Middle frontal gyrus (tissue), 1 donor: ENCODE data around the gene FAM156A.
A peak's percentile ranks its signal among the peaks of the same experiment; 100 is the strongest.
"Not testable (repeated sequence)": the region's sequence is repeated elsewhere in the genome, so short reads cannot be mapped to it uniquely, and the experiment has no call there.

Source experiments
- DNase-seq: peaks from one replicate; pipeline ENCODE4 v3.0.0-alpha.2; 2015; ENCODE audit warnings: low spot score; ENCODE audit errors: extremely low spot score

FAM156A gene

GRCh38 chrX:52958113-52958959, at the start of gene FAM156A:
TSS of gene FAM156A (minus strand) at chrX:52958518. CDS start at chrX:52948588, 9,930 bp downstream.
- not testable (repeated sequence) for DNase-seq

DNA sequence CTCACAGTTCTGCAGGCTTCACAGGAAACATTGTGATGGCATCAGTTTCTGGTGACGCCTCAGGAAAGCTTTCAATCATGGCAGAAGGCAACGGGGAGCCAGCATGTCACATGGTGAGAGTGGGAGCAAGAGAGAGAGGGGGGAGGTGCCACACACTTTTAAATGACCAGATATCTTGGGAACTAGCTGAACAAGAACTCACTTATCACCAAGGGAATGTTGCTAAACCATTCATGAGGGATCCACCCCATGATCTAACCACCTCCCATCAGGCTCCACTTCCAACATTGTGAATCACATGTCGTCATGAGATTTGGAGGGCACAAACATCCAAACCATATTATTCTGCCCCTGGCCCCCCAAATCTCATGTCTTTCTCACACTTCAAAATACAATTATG, 47.0 kb upstream of the FAM156A start:
- no peak for DNase-seq

DNA sequence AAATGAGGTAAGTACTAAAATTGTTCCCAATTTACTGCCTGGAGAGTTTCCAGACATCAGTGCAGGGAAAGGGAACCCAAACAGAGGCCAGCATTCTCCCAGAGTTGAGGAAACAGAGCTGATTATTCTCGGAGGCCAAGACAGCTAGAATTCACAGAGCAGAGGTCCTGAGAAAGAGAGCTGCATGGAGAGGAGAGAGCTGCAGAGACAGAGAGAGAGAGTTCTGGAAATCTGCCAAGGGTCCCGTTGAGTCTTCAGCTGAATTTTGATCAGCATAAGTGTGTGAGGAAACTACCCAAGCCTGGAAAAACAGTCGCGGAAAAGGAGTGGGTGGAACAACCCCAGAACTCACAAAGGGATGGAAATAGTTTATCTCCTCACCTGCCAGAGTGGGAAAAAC, 46.5 kb upstream of the FAM156A start:
- no peak for DNase-seq

- no peak for DNase-seq
Observed at GRCh38 chrX:53004038-53004437, 45.7 kb upstream of the FAM156A start.

DNA sequence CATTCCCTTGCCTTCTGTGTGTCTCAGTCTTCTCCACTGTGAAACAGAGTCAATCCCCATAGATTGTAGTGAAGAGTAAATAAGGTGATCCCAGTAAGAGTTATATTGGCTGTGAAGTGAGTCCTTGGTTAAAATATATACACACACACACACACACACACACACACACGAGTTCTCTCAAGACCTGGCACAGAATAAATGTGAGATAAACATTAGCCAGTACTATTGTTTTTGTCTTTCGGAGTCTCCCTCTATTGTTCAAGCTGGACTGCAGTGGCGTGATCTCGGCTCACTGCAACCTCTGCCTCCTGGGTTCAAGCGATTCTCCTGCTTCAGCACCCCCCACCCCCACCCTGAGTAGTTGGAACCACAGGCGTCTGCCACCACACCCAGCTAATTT, 44.8 kb upstream of the FAM156A start:
- DNase-seq: no peak

DNA sequence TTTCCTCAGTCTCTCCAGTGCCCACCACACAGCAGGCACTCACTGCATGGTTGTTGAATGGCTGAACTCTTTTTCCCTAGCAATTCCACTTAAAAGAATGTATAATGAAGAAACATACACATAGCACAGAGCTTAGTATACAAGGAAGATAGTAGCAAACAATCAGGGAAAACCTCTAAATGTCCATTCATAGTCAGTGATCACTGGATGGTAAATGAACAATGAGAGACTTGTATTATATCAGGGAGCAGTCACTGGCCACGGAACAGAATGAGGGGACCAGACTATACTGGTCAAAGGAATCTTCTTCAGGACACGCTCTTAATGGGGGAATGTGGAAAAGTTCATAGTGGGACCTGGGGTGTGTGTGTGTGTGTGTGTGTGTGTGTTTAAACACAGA, 43.6 kb upstream of the FAM156A start:
- no peak for DNase-seq

DNA sequence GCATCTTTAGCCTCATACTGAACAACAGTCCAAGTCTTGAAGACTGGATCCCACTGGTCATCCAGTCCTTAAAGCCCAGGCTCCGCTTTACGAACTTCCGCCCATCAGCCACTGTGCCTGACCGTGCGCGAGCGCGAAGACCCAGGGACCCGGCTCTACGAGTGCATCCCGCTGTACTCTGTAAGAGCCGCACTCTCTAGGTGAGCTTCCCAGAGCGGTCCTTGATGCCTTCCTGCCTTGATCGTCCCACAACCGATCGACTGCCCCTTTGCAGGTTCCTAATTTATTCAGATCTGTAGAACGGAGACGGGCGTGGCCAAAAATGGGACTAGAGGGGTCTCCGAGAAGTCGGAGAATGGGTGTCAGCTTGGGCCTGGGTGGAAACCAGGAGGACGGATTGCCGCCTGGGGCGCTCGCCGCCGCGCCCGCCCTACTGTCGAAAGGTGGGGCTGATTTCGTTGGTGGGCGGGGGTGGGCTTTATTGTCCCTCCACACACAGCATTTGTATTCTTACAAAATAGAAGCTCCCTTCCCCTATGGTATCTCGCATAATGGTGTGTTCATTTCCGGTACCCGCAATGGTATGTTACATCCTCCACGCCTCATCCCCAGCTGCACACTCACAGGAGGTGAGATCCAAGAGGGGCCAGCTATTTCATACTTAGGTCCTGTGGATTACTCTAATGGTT, 42.3 kb upstream of the FAM156A start:
- DNase-seq: no peak

- no peak for DNase-seq
Observed at GRCh38 chrX:52995987-52996331, 37.6 kb upstream of the FAM156A start.

DNA sequence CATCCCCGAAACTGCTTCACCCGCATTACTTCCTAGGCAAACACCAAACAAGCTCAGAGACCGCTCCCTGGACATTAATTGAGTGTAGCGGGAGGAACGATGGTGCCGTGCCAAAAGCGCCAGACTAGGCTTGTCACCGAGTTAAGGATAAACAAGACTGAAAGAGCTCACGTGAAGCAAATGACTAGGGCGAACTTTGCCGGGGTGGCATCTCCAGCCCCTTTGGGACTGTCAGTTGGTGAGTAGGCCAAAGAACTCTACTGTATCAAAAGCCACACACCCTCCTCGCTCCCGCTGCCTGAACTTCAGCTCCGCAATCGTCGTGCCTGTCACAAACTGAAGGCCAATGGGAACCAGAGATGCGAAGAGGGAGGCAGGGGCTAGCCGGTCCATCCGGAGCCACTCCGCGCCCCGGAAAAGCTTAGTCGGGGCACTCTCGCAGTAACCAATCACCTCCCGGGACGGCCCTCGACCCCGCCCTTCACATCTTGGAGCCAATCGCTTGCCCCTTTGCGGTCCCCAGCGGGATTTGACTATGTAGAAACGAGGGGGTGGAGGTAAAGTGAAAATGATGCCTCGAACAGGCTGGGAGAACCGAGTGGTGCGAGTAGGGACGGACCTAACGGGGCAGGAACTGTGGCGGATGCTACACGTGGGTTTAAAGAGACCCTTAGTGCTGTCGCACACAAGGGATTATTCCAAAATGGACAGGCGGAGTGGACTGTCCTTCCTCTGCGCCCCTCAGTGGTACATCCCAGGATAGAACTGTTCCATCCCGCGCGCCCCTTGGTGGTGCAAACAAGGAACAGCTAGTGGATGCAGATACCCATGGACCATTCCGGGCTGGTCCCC, 37.0 kb upstream of the FAM156A start:
- peak; percentile 88 for DNase-seq

DNA sequence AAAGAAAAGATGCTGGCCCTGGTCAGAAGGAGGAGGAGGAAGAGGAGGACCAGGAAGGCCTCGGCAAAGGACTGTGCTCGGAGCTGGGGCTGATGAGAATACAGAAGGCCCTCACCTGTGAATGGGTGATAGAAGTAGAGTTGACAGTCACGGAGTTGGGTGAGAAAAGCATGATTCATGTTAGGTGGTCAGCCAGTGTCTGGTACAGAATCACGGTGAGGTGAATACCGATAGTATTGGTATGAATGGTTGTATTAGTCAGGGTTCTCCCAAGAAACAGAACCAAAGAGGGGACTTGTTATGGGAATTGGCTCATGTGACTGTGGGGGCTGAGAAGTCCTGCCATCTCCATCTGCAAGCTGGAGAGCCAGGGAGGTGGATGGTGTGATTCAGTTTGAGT, 32.5 kb upstream of the FAM156A start:
- DNase-seq: no peak

DNA sequence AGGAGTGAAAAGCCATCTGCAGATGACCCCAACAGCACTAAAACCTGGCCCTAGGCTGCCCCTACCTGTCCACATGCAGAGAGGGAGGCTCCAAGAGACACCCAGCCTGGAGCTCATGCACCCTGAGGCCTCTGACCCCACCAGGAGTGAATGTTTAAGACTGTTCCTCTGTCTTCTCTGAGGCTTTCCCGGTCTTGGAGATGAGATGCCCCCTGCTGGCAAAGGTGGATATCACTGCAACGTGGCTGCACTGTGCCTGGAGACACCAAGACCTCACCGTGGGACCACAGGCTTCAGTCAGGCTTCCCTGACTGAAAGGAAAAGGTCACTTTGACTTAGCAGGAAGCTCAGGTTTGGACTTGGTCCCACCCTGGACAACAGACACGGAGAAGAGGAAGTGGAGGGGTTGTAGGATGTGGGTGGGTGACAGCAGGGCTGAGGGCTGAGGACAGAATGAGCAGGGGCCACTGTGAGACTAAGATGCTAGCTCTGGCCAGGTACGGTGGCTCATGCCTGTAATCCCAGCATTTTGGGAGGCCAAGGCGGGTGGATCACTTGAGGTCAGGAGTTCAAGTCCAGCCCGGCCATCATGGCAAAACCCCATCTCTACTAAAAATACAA, 31.8 kb upstream of the FAM156A start:
- DNase-seq: not testable (repeated sequence)

GRCh38 chrX:52988985-52989917, 30.9 kb upstream of the FAM156A start:
- DNase-seq: no peak

- no peak for DNase-seq
Observed at GRCh38 chrX:52983321-52984000, 25.1 kb upstream of the FAM156A start.

- no peak for DNase-seq
Observed at GRCh38 chrX:52979993-52980392, 21.7 kb upstream of the FAM156A start.

GRCh38 chrX:52979568-52979967, 21.2 kb upstream of the FAM156A start:
- no peak for DNase-seq

DNA sequence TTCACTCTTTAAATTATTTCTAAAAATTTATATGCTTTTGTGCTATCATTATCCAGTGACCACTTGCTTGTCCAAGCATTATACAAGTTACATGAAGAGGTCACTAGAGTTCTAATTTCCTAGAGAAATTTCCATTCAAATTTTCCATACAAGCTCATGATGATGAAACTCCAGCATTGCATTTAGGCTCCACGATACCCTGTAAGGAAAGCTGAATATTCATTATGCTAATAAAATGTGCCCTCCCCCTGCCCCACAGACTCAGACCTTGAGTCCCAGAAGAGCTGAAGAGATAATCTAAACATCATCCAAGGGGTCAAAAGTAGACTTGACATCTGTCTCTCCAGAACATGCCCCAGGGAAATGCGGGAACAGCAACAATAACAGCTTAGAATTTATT, 19.6 kb upstream of the FAM156A start:
- no peak for DNase-seq

DNA sequence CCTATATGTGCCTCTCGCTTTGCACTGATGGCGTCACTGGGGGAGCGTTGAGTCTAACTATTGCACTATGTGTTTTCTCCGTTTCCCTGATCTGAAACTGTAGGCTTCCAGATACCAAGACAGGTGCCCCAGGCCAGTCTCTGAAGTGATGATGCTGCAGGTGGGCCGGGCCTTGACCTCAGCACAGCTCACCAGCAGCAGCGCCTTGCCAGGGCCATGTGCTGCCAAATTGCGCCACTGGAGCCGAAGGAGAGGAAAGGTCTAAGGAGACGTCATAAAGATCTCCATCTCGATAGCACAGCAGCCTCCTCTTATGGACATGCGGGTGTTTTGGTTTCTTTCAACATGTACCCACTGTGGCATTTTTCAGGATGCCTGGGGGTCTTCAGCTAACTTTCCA, 17.3 kb upstream of the FAM156A start:
- not testable (repeated sequence) for DNase-seq

DNA sequence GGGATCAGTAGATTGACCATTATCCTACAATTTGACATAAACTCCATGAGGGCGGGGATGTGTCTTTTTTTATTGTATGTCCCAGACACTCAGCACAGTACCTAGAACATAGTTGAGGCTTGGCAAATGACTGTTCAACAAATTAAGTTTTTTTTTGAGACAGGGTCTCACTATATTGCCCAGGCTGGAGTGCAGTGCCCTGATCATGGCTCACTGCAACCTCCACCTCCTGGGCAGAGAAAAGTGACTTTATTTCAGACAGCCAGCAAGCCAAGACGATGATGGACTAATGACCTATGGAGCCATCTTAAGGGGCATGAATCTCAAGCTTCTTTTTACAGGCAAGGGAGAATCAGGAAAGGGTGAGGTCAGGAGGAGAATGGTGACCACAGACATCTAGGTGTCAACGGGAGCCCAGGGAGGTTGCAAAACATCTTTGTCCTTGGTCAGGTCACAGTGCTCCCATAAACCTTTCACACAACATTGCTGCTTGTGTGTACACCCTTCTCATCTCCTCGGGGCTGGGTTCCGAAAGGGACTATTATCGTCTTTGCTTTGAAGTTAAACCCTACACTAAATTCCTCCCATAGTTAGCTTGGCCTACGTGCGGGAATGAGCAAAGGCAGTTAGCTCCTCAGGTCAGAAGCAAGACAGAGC, 16.1 kb upstream of the FAM156A start:
- DNase-seq: not testable (repeated sequence)

GRCh38 chrX:52967922-52968321, 9.6 kb upstream of the FAM156A start:
- DNase-seq: not testable (repeated sequence)
